Tibial artery (tissue), 4 donors: ENCODE results near the gene FRMD1.

Experiments
- DNase-seq, 2 donors: peaks; one replicate each; pipeline ENCODE4 v3.0.0-alpha.2; 2019
- H3K27ac ChIP-seq, 2 donors: fragments of 200-600 bp; sonication (generic) in 1 of 2; 1 replicate in 1 of 2; 2 replicates in 1 of 2; pipeline ENCODE4 v1.5.1; 2018 to 2019; ENCODE audit warnings: mild to moderate bottlenecking in 1 of 2
- H3K27me3 ChIP-seq, 2 donors: fragments of 200-600 bp; sonication (generic) in 1 of 2; one replicate each; pipeline versions ENCODE4 v1.5.1 to v1.6.0; 2016 to 2019
- H3K36me3 ChIP-seq, 3 donors: fragments of 200-600 bp; sonication (generic) in 2 of 3; one replicate each; pipeline ENCODE4 v1.5.1; 2016 to 2019; ENCODE audit warnings: mild to moderate bottlenecking in 2 of 3
- H3K4me1 ChIP-seq, 4 donors: fragments of 200-600 bp; sonication (generic) in 2 of 4; 1 replicate in 3 of 4; 2 replicates in 1 of 4; pipeline ENCODE4 v1.5.1; 2016 to 2019
- H3K4me3 ChIP-seq, 2 donors: fragments of 200-600 bp; sonication (generic) in 1 of 2; 1 replicate in 1 of 2; 2 replicates in 1 of 2; pipeline ENCODE4 v1.5.1; 2018 to 2019; ENCODE audit warnings: mild to moderate bottlenecking in 2 of 2
- H3K9me3 ChIP-seq, 3 donors: fragments of 200-600 bp; sonication (generic) in 1 of 3; one replicate each; pipeline ENCODE4 v1.5.1; 2016 to 2019
- intact Hi-C: fragments of 100-400 bp; cut with DNase I; formaldehyde crosslinking; loops from one replicate; pipeline ENCODE4 v1.15.0; 2023; ENCODE audit warnings: low total_unique reads
- TF ChIP-seq, protein P1 (sequence below), 2 experiments: fragments of 200-600 bp in 1 of 2; fragments of 450-650 bp in 1 of 2; IDR thresholded peaks; one replicate each; pipeline ENCODE4 v1.5.1; 2017 to 2019; ENCODE audit warnings: antibody characterized with exemption in 2 of 2, mild to moderate bottlenecking in 1 of 2, moderate library complexity in 1 of 2

The FRMD1 gene

GRCh38 chr6:168029459-168030217 is 49.4 kb downstream of the FRMD1 start:
- H3K36me3 ChIP-seq = no peaks in the 10 kb centered on the region
- intact Hi-C loops = no loop called here
- DNase-seq = no peak
- H3K27me3 ChIP-seq = peaks cover 0 to 14% of the 10 kb centered on the region in 2 donors
- no peaks in the 10 kb centered on the region for H3K9me3 ChIP-seq
- H3K4me1 ChIP-seq = no peaks in the 10 kb centered on the region
- H3K27ac ChIP-seq = no peak overlapping the region
- no peak overlapping the region for H3K4me3 ChIP-seq
- TF ChIP-seq, protein P1, sequence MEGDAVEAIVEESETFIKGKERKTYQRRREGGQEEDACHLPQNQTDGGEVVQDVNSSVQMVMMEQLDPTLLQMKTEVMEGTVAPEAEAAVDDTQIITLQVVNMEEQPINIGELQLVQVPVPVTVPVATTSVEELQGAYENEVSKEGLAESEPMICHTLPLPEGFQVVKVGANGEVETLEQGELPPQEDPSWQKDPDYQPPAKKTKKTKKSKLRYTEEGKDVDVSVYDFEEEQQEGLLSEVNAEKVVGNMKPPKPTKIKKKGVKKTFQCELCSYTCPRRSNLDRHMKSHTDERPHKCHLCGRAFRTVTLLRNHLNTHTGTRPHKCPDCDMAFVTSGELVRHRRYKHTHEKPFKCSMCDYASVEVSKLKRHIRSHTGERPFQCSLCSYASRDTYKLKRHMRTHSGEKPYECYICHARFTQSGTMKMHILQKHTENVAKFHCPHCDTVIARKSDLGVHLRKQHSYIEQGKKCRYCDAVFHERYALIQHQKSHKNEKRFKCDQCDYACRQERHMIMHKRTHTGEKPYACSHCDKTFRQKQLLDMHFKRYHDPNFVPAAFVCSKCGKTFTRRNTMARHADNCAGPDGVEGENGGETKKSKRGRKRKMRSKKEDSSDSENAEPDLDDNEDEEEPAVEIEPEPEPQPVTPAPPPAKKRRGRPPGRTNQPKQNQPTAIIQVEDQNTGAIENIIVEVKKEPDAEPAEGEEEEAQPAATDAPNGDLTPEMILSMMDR (IDR thresholded peaks at IDR 0.05) = no peak

DNA sequence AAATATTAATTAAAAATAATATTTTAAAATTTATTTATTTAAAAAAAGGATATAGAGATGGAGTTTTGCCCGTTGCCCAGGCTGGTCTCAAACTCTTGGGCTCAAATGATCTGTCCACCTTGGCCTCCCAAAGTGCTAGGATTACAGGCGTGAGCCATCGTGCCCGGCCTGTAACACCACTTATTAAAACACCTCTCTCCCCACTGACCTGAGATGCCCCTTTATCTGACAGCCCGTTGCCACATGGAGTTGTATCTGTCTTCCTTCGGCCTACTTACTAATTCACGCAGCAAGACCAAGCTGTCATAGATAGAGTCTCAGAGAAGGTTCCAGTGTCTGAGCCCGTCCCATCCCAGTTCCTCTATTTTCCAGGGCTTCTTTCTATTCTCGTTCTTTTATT is 50.8 kb downstream of the FRMD1 start:
- Histone ChIP-seq H3K27ac (no peak overlapping the region), H3K9me3 (no peaks in the 10 kb centered on the region), H3K27me3 (peaks cover 0 to 15% of the 10 kb centered on the region in 2 donors), H3K4me1 (no peaks in the 10 kb centered on the region), H3K4me3 (no peak overlapping the region), H3K36me3 (no peaks in the 10 kb centered on the region)
- TF ChIP-seq, protein P1 (IDR thresholded peaks at IDR 0.05) = no peak
- no peak for DNase-seq
- intact Hi-C loops = no loop called here

DNA sequence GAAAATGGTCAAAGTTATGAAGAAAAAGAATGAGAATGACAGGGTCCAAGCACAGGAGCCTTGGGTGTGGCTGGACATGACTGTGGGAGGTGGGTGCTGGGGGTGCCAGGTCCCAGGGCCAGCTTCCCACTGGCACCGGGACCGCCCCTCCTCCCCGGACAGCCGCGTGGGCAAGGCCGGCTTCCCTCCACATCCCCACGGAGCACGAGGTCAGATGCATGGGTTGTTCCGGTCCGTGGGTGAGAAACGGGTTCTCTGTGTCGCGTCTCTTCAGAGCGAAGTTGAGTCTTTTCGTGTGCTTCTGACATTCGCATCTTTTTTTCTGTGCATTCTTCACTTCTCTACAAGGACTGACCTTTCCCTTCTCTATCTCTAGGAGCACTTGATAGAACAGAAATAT is 51.5 kb downstream of the FRMD1 start:
- H3K4me3 ChIP-seq = no peak overlapping the region
- H3K27ac ChIP-seq = no peak overlapping the region
- no peaks in the 10 kb centered on the region for H3K36me3 ChIP-seq
- TF ChIP-seq, protein P1 (IDR thresholded peaks at IDR 0.05) = no peak
- intact Hi-C loops = no loop called here
- H3K27me3 ChIP-seq = peaks cover 0 to 15% of the 10 kb centered on the region in 2 donors
- no peaks in the 10 kb centered on the region for H3K4me1 ChIP-seq
- no peak for DNase-seq
- H3K9me3 ChIP-seq = no peaks in the 10 kb centered on the region

- no peak overlapping the region for H3K4me3 ChIP-seq
- no peak overlapping the region for H3K27ac ChIP-seq
- intact Hi-C loops = no loop called here
- no peaks in the 10 kb centered on the region for H3K36me3 ChIP-seq
- TF ChIP-seq, protein P1 (IDR thresholded peaks at IDR 0.05) = no peak
- H3K9me3 ChIP-seq = no peaks in the 10 kb centered on the region
- no peak for DNase-seq
- peaks cover 0 to 15% of the 10 kb centered on the region in 2 donors for H3K27me3 ChIP-seq
- H3K4me1 ChIP-seq = no peaks in the 10 kb centered on the region
Measured at GRCh38 chr6:168026925-168027324, 52.1 kb downstream of the FRMD1 start.

DNA sequence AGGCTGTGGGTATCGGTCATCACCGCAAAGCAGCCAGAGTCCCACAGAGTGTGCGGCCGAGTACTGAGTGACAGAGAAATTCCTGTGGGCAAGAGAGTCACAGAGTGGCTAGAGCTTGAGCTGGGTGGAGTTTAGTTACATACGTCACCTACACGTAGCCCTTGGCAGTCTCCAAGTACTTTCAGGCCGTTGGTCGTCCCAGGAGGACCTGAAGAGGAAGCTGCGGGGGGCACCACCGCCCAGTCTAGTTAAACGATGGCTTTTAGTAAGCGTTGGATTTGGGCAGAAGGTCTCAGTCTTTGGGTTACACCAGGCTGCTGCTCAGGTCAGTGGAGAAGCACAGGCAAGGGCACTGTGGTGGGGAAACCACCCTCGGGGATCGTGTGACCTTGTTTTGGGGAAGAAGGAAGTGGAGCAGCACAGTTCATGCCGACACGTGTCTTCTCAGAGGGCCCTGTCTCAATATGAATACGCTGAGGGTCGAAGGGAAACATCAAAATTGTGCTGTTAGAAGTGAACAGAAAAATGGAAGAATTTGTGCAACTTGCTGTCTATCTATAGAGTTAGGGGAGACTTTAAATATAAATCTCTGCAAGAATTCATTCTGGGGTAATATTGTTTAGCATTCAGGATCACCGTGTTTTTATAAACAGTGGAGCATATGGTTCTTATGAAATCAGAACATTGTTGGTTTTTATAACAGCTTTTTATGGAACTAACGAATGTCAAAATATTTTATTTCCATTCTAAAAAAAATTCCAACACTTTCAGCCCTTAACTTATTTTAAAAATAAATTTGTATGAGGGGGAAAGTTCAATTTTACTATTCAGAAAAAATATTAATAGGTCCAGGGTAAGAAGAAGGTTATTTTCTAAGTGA is 52.9 kb downstream of the FRMD1 start:
- intact Hi-C loops = no loop called here

More for the DNA sequence above, 52.9 kb downstream of the FRMD1 start:
- Histone ChIP-seq H3K4me3 (no peak overlapping the region), H3K36me3 (no peaks in the 10 kb centered on the region), H3K27ac (no peak overlapping the region), H3K9me3 (no peaks in the 10 kb centered on the region), H3K4me1 (no peaks in the 10 kb centered on the region), H3K27me3 (peaks cover 0 to 15% of the 10 kb centered on the region in 2 donors)
- DNase-seq = no peak
- TF ChIP-seq, protein P1 (IDR thresholded peaks at IDR 0.05) = no peak
